ENCODE measurements around the gene CPM. TPM values are rescaled to one million over a fixed set of nuclear protein-coding genes. Genes with fewer than 3 reads are reported as not detected.

CPM gene
- total RNA-seq, 5 donors from 2014 or later (not counting 1 experiment from before 2014, with no cell fraction given): 1.6 to 2.7 (median 2.1) TPM

DNA sequence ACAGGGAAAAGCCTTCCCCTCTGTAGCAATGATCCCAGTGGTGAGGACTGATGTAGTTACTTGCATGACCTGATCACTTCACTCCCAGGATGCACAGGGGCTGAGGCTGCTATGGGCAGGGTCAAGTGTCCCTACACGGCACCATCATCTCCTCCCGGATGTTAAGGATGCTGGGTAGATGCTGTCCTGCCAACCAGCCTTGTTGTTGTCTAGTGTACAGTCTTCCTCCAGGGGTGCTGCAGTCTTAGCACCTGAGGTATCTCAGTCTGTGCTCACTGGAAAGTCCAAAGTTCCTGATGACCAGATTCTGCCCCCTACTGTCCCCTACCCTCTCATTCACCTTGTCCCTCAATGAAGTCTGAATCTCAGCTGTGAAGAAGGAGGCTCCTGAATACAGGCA lies 20.1 kb downstream of the CPM start:
- H3K27me3 Mint-ChIP-seq: no peaks in the 10 kb centered on the region
- H3K4me3 Mint-ChIP-seq: no peak overlapping the region
- H3K27ac ChIP-seq (ENCODE audit: low read length): no peak overlapping the region
- H3K9me3 Mint-ChIP-seq: no peaks in the 10 kb centered on the region
- no peaks in the 10 kb centered on the region for H3K9me3 ChIP-seq
- H3K4me1 Mint-ChIP-seq: peaks cover 2 to 6% (median 5%) of the 10 kb centered on the region in 3 donors
- no peak overlapping the region for H3K4me3 ChIP-seq (ENCODE audit: control insufficient read depth in 1 of 2, extremely low read depth in 1 of 2, low read length in 1 of 2)
- 94% methylated on average over 2 of the region's 2 CpGs for WGBS (ENCODE audit: insufficient coverage)
- POLR2A ChIA-PET: no interaction called here
- no peaks in the 10 kb centered on the region for H3K36me3 Mint-ChIP-seq
- no peaks in the 10 kb centered on the region for H3K27me3 ChIP-seq (replicated peaks in 1 of 2; ENCODE audit: control insufficient read depth in 2 of 2, extremely low read depth in 1 of 2, insufficient read depth in 2 of 2, low read length in 1 of 2)
- no peaks in the 10 kb centered on the region for H3K4me1 ChIP-seq (ENCODE audit: control insufficient read depth in 1 of 2, extremely low read depth in 1 of 2, insufficient read depth in 2 of 2, low read length in 2 of 2)
- CTCF ChIA-PET: no interaction called here
- no peak overlapping the region for H3K27ac Mint-ChIP-seq
- ATAC-seq (replicated peaks in 1 of 4): no peak
- DNase-seq: no peak
- H3K36me3 ChIP-seq (ENCODE audit: control insufficient read depth in 2 of 2, extremely low read depth in 1 of 2, insufficient read depth in 1 of 2, low read length in 1 of 2): no peaks in the 10 kb centered on the region

DNA sequence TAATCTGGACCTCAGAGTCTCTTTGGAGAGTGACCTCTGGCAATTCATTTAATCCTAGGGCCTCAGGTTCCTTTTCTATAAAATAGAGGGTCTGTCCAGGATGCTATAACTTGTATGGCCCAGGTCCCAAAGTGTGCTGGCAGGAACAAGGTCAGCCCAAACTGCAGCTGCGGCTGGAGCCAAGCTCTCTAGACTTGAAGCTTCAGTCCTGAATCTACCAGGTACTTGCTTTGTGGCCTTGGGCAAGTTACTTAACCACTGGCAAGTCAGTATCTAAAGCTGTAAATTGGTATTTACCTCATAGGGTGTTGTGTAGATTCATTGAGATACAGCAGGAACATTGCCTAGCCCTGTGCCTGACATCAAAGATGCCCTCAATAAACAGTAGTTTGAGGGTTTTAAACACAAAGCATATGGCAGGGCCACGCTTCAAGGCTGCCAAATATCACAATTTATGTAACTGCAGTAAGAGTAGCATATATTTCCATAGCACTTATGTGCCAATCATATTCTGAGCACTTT lies 21.7 kb downstream of the CPM start:
- no peaks in the 10 kb centered on the region for H3K36me3 Mint-ChIP-seq
- no peak overlapping the region for H3K4me3 Mint-ChIP-seq
- ChIA-PET CTCF (no interaction called here), POLR2A (no interaction called here)
- no peak overlapping the region for H3K4me3 ChIP-seq (ENCODE audit: control insufficient read depth in 1 of 2, extremely low read depth in 1 of 2, low read length in 1 of 2)
- H3K9me3 ChIP-seq: no peaks in the 10 kb centered on the region
- no peaks in the 10 kb centered on the region for H3K36me3 ChIP-seq (ENCODE audit: control insufficient read depth in 2 of 2, extremely low read depth in 1 of 2, insufficient read depth in 1 of 2, low read length in 1 of 2)
- no peaks in the 10 kb centered on the region for H3K4me1 ChIP-seq (ENCODE audit: control insufficient read depth in 1 of 2, extremely low read depth in 1 of 2, insufficient read depth in 2 of 2, low read length in 2 of 2)
- H3K9me3 Mint-ChIP-seq: no peaks in the 10 kb centered on the region
- no peaks in the 10 kb centered on the region for H3K27me3 ChIP-seq (replicated peaks in 1 of 2; ENCODE audit: control insufficient read depth in 2 of 2, extremely low read depth in 1 of 2, insufficient read depth in 2 of 2, low read length in 1 of 2)
- H3K4me1 Mint-ChIP-seq: peaks cover 2 to 6% (median 5%) of the 10 kb centered on the region in 3 donors
- WGBS (ENCODE audit: insufficient coverage): 100% methylated on average over 1 of the region's 2 CpGs
- DNase-seq (no peak), ATAC-seq (replicated peaks in 1 of 4) (no peak)
- no peaks in the 10 kb centered on the region for H3K27me3 Mint-ChIP-seq
- H3K27ac ChIP-seq (ENCODE audit: low read length): no peak overlapping the region
- no peak overlapping the region for H3K27ac Mint-ChIP-seq

DNA sequence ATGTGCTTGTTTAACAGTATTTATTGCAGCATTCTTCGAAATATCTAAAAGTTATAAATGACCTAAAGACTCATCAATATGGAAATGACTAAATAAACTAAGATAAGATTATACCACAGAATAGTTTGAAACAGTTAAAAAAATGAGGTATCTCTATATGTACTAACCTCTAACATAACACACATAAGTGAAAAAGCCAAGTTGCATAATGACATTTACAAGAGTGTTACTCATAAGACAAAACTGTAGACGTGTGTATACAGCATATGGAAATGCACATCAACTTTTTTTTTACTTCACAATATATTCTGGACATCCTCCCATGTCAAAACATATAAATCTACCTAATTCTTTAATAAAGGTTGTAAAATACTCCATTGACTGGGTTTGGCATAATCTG lies 22.8 kb downstream of the CPM start:
- Histone ChIP-seq H3K9me3 (no peaks in the 10 kb centered on the region), H3K27ac (ENCODE audit: low read length) (no peak overlapping the region), H3K4me3 (ENCODE audit: control insufficient read depth in 1 of 2, extremely low read depth in 1 of 2, low read length in 1 of 2) (no peak overlapping the region), H3K27me3 (replicated peaks in 1 of 2; ENCODE audit: control insufficient read depth in 2 of 2, extremely low read depth in 1 of 2, insufficient read depth in 2 of 2, low read length in 1 of 2) (no peaks in the 10 kb centered on the region), H3K4me1 (ENCODE audit: control insufficient read depth in 1 of 2, extremely low read depth in 1 of 2, insufficient read depth in 2 of 2, low read length in 2 of 2) (no peaks in the 10 kb centered on the region), H3K36me3 (ENCODE audit: control insufficient read depth in 2 of 2, extremely low read depth in 1 of 2, insufficient read depth in 1 of 2, low read length in 1 of 2) (no peaks in the 10 kb centered on the region)
- H3K27me3 Mint-ChIP-seq: no peaks in the 10 kb centered on the region
- no peak overlapping the region for H3K27ac Mint-ChIP-seq
- H3K4me3 Mint-ChIP-seq: no peak overlapping the region
- DNase-seq (no peak), ATAC-seq (replicated peaks in 1 of 4) (no peak)
- ChIA-PET CTCF (no interaction called here), POLR2A (no interaction called here)
- no CpG with 5 or more reads among the region's 2 CpGs for WGBS (ENCODE audit: insufficient coverage)
- no peaks in the 10 kb centered on the region for H3K36me3 Mint-ChIP-seq
- H3K9me3 Mint-ChIP-seq: no peaks in the 10 kb centered on the region
- peaks cover 1 to 2% (median 2%) of the 10 kb centered on the region in 3 donors for H3K4me1 Mint-ChIP-seq

GRCh38 chr12:68908076-68908475 lies 24.9 kb downstream of the CPM start:
- ATAC-seq (replicated peaks in 1 of 4) (no peak), DNase-seq (no peak)
- no CpG with 5 or more reads among the region's 4 CpGs for WGBS (ENCODE audit: insufficient coverage)
- H3K4me1 ChIP-seq (ENCODE audit: control insufficient read depth in 1 of 2, extremely low read depth in 1 of 2, insufficient read depth in 2 of 2, low read length in 2 of 2): no peaks in the 10 kb centered on the region
- no peaks in the 10 kb centered on the region for H3K27me3 Mint-ChIP-seq
- H3K4me3 Mint-ChIP-seq: no peak overlapping the region
- no peak overlapping the region for H3K4me3 ChIP-seq (ENCODE audit: control insufficient read depth in 1 of 2, extremely low read depth in 1 of 2, low read length in 1 of 2)
- H3K36me3 ChIP-seq (ENCODE audit: control insufficient read depth in 2 of 2, extremely low read depth in 1 of 2, insufficient read depth in 1 of 2, low read length in 1 of 2): no peaks in the 10 kb centered on the region
- H3K27me3 ChIP-seq (replicated peaks in 1 of 2; ENCODE audit: control insufficient read depth in 2 of 2, extremely low read depth in 1 of 2, insufficient read depth in 2 of 2, low read length in 1 of 2): no peaks in the 10 kb centered on the region
- no peaks in the 10 kb centered on the region for H3K9me3 Mint-ChIP-seq
- no peaks in the 10 kb centered on the region for H3K36me3 Mint-ChIP-seq
- ChIA-PET CTCF (no interaction called here), POLR2A (no interaction called here)
- no peak overlapping the region for H3K27ac Mint-ChIP-seq
- H3K4me1 Mint-ChIP-seq: no peaks in the 10 kb centered on the region
- no peak overlapping the region for H3K27ac ChIP-seq (ENCODE audit: low read length)
- H3K9me3 ChIP-seq: no peaks in the 10 kb centered on the region

DNA sequence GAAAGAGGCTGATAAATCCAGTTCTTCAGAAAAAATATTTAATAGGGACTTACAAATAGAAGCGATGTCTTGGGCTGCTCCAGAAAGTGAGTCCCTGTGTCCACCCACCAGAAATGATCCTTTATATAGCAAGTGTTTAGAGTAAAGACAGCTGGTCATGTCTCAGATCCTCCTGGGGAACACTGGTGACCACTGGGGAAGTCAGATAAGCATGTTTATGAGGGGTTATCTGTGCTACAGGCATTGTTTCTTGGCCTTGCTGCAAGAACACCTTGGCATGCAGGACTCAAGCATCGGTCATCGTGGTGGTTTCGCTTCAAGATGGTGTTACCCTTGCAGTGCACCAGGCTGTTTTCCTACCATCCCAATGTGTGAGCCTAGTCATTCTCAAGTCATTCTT lies 27.2 kb downstream of the CPM start:
- WGBS (ENCODE audit: insufficient coverage): 100% methylated on average over 3 of the region's 4 CpGs
- no peak overlapping the region for H3K27ac Mint-ChIP-seq
- POLR2A ChIA-PET: no interaction called here

GRCh38 chr12:68904351-68904962 lies 28.5 kb downstream of the CPM start:
- no peak for DNase-seq
- ChIA-PET POLR2A (no interaction called here), CTCF (no interaction called here)
- Histone ChIP-seq H3K4me1 (ENCODE audit: control insufficient read depth in 1 of 2, extremely low read depth in 1 of 2, insufficient read depth in 2 of 2, low read length in 2 of 2) (no peaks in the 10 kb centered on the region), H3K27ac (ENCODE audit: low read length) (no peak overlapping the region), H3K27me3 (replicated peaks in 1 of 2; ENCODE audit: control insufficient read depth in 2 of 2, extremely low read depth in 1 of 2, insufficient read depth in 2 of 2, low read length in 1 of 2) (no peaks in the 10 kb centered on the region), H3K4me3 (ENCODE audit: control insufficient read depth in 1 of 2, extremely low read depth in 1 of 2, low read length in 1 of 2) (no peak overlapping the region), H3K36me3 (ENCODE audit: control insufficient read depth in 2 of 2, extremely low read depth in 1 of 2, insufficient read depth in 1 of 2, low read length in 1 of 2) (no peaks in the 10 kb centered on the region), H3K9me3 (no peaks in the 10 kb centered on the region)
- WGBS (ENCODE audit: insufficient coverage): 100% methylated on average over 2 of the region's 4 CpGs
- no peak for ATAC-seq (replicated peaks in 1 of 4)
- Mint-ChIP-seq H3K4me1 (no peaks in the 10 kb centered on the region), H3K36me3 (no peaks in the 10 kb centered on the region), H3K4me3 (no peak overlapping the region), H3K27ac (no peak overlapping the region), H3K27me3 (peaks cover 0 to 3% of the 10 kb centered on the region in 2 donors), H3K9me3 (no peaks in the 10 kb centered on the region)

More for the DNA sequence above, 27.2 kb downstream of the CPM start:
- Mint-ChIP-seq H3K27me3 (peaks cover 0 to 3% of the 10 kb centered on the region in 2 donors), H3K9me3 (no peaks in the 10 kb centered on the region), H3K4me1 (no peaks in the 10 kb centered on the region), H3K36me3 (no peaks in the 10 kb centered on the region), H3K4me3 (no peak overlapping the region)
- H3K9me3 ChIP-seq: no peaks in the 10 kb centered on the region
- H3K27me3 ChIP-seq (replicated peaks in 1 of 2; ENCODE audit: control insufficient read depth in 2 of 2, extremely low read depth in 1 of 2, insufficient read depth in 2 of 2, low read length in 1 of 2): no peaks in the 10 kb centered on the region
- CTCF ChIA-PET: no interaction called here
- no peak overlapping the region for H3K4me3 ChIP-seq (ENCODE audit: control insufficient read depth in 1 of 2, extremely low read depth in 1 of 2, low read length in 1 of 2)
- no peak for ATAC-seq (replicated peaks in 1 of 4)
- no peaks in the 10 kb centered on the region for H3K36me3 ChIP-seq (ENCODE audit: control insufficient read depth in 2 of 2, extremely low read depth in 1 of 2, insufficient read depth in 1 of 2, low read length in 1 of 2)
- H3K4me1 ChIP-seq (ENCODE audit: control insufficient read depth in 1 of 2, extremely low read depth in 1 of 2, insufficient read depth in 2 of 2, low read length in 2 of 2): no peaks in the 10 kb centered on the region
- no peak for DNase-seq
- H3K27ac ChIP-seq (ENCODE audit: low read length): no peak overlapping the region

GRCh38 chr12:68903511-68903910 lies 29.5 kb downstream of the CPM start:
- no peak overlapping the region for H3K4me3 ChIP-seq (ENCODE audit: control insufficient read depth in 1 of 2, extremely low read depth in 1 of 2, low read length in 1 of 2)
- no peaks in the 10 kb centered on the region for H3K9me3 Mint-ChIP-seq
- H3K27ac ChIP-seq (ENCODE audit: low read length): no peak overlapping the region
- H3K4me3 Mint-ChIP-seq: no peak overlapping the region
- H3K36me3 ChIP-seq (ENCODE audit: control insufficient read depth in 2 of 2, extremely low read depth in 1 of 2, insufficient read depth in 1 of 2, low read length in 1 of 2): no peaks in the 10 kb centered on the region
- ChIA-PET CTCF (no interaction called here), POLR2A (no interaction called here)
- peaks cover 0 to 3% of the 10 kb centered on the region in 2 donors for H3K27me3 Mint-ChIP-seq
- no peak for DNase-seq
- H3K4me1 ChIP-seq (ENCODE audit: control insufficient read depth in 1 of 2, extremely low read depth in 1 of 2, insufficient read depth in 2 of 2, low read length in 2 of 2): no peaks in the 10 kb centered on the region
- ATAC-seq (replicated peaks in 1 of 4): no peak
- no peaks in the 10 kb centered on the region for H3K9me3 ChIP-seq
- H3K4me1 Mint-ChIP-seq: no peaks in the 10 kb centered on the region
- 97% methylated on average over 7 of the region's 8 CpGs for WGBS (ENCODE audit: insufficient coverage)
- H3K27me3 ChIP-seq (replicated peaks in 1 of 2; ENCODE audit: control insufficient read depth in 2 of 2, extremely low read depth in 1 of 2, insufficient read depth in 2 of 2, low read length in 1 of 2): no peaks in the 10 kb centered on the region
- no peaks in the 10 kb centered on the region for H3K36me3 Mint-ChIP-seq
- H3K27ac Mint-ChIP-seq: no peak overlapping the region
